HG03135 (cell line): Measurements from ENCODE around the gene ZNF138.
"Not testable (repeated sequence)": the region's sequence is repeated elsewhere in the genome, so short reads cannot be mapped to it uniquely, and the experiment has no call there.

ENCODE experiments used
- ATAC-seq: cut with Tn5 transposase; IDR thresholded peaks from one replicate; pipeline ENCODE4 v1.9.1; 2021; ENCODE audit warnings: mild to moderate bottlenecking, moderate library complexity; ENCODE audit not compliant: unreplicated experiment

The ZNF138 gene

DNA sequence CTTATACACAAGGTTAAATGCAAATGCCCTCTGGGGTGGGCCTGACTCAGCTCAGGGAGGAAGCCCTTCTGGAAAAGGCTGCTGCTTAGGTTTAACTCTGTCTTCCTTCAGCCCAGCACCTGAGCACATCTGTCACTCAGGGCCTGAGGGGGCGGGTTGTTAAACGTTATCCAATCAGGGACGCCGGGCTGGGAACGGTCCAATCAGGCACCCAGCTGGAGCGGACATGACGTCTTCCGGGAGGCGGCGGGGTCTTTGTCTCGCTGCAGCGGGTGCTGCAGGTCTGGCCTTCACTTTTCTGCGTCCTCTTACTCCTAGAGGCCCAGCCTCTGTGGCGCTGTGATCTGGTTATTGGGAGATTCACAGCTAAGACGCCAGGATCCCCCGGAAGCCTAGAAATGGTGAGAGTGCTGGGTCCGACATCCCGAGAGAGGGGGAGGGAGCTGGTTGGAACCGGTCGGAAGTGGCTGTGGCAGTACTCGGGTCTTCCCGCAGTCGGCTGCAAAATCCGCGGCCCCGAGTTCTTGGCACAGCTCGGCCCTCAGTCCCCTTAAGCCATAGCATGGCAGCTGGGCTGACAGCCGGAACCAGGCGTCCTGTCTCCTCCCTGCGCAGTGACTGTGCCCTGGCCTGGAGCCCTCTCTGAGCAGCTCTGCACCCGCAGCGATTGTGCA is at the start of gene ZNF138:
TSS of gene ZNF138 (plus strand) at position 258 of the 674 bp plus-strand sequence. CDS start at position 399, 141 bp downstream.
- peak; percentile 100 for ATAC-seq

DNA sequence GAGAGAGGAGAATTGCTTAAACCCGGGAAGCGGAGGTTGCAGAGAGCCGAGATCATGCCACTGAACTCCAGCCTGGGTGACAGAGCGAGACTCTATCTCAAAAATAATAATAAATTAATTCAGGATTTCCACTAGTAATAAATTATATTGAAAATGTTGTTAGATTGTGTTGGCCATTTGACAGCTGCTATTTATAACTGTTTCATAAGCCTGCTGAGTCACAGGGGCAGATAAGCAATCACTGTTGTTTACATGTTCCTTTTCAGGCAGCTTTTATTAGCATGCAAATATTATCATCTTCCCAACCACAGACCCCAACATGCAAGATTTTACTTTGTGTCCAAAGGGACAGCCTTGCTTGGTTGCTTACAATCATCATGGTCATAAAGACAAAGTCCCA is 49.5 kb upstream of the ZNF138 start:
- ATAC-seq: no peak

DNA sequence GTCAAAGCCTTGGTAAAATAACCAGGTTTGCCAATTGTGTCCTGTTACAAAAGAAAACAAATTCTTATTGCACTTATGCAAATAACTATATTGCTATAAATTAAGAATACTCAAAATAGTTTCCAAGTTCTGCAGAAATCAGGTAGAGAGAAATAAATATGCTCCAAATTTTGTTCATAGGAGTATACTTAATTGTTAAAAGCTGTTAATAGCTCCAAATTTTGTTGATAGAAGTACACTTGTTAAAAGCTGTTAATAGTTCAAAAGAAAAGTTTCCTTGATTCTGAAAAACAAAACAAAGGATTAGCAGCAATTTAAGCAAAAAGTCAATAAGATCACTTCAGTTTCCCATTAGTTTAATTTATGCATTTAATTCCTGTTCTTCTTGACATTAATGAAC is 46.4 kb upstream of the ZNF138 start:
- ATAC-seq: no peak

DNA sequence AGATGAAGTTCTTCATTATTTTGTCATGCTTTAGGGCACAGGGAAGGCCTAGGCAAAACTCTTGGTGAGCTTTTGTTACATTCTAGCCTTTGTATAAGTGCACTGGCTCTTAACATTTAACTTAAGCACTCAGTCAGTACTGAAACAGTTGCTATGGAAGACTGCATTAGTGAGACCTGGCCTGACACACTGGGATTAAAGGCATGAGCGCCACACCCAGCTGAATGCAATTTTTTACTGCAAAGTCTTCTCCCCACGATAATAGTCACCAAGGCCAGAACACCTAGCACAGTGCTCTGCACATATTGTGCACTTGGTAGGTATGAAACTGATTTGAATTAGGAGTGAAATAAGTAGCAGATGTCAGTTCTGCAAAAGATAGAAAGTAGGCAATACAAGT is 41.2 kb upstream of the ZNF138 start:
- ATAC-seq: no peak

DNA sequence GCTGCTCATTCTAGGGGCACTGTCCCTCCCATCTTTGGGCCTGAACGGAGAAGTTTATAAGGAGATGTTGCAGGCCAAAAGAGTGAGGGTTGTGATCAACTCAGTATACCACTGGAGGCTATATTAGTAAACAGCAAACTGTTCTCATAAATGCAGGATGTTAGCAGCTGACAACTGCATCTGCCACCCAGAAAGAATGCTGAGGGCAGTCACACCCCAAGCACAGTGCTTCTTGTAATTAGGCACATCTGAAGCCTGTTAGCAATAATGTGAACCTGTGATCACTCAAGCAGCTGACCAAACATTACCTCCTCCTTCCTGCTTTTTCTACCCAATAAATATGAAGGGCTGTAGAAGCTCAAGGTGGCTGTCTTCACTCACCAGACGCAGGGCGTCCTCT is 38.4 kb upstream of the ZNF138 start:
- no peak for ATAC-seq

DNA sequence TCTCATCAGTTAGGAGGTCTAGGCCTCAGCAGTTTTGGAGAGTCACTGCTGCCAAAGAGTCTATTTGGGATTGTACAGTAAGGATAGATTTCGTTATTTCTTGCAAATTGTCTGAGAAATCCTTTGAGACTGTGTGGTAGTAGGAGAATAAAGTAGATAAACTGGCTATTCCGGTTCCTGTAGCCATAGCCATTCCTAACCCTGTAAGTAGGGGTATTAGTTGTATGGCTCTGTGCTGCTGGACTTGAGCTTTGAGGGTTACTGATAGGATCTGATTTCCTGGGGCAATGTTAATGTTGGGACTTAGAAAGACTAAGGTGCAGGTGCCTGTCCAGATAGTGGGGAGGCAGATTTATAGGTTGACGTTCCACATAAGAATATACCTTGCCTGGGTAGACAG is 36.1 kb upstream of the ZNF138 start:
- no peak for ATAC-seq

DNA sequence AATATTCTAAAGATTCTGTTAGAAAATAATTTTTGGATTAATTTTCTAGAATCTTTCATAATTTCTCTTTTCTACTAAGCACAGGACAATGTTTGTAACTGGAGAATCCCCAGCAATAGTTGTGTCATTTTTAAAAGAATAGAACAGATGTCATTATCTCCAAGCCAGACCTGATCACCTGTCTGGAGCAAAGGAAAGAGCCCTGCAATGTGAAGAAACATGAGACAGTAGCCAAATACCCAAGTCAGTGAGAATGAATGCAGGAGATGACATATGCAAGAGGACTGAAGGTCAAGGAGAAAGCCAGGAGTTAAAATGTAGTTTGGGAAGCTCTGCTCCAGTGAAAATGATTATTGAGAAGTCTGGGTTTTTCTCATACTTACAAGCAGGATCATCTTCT is 25.4 kb upstream of the ZNF138 start:
- ATAC-seq: no peak

DNA sequence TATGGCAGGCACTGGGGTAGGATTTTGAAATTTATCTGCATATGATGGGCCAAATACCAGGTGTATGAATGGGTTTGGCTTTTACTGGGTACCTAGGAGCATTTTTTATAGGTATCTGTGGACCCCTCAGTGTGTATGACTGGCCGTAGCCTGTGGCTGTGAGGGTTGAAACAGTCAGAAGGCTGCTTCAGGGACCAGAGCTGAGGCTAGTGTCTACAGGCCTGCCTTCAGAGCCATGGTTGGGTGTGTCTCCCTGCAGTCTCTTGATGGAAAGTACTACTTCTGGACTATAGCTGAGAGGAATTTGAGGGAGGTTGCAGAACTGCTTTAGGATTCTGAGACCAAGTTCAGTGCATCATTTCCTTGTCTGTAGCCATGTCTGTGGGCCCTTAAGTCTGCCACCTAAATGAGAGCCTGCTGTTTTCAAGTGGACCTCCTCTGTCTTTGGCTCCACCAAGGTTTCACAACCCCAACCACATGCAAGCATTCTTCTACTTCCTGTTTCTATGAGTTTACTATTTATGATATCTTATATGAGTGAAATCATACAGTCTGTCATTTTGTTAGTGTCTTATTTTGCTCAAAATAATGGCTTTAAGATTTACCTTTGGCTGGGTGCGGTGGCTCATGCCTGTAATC is 19.9 kb upstream of the ZNF138 start:
- no peak for ATAC-seq

DNA sequence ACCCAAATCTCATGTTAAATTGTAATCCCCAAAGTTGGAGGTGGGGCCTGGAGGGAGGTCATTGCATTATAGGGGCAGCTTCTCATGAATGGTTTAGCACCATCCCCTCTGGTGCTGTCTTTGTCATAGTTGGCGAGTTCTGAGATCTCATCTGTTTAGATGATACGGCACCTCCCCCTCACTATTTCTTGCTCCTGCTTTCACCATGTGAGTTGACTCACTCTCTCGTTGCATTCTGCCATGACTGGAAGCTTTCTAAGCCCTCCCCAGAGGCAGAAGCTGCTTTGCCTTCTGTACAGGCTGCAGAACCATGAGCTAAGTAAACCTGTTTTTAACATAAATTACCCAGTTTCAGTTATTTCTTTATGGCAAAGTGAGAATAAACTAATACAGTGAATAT is 18.9 kb upstream of the ZNF138 start:
- no peak for ATAC-seq

DNA sequence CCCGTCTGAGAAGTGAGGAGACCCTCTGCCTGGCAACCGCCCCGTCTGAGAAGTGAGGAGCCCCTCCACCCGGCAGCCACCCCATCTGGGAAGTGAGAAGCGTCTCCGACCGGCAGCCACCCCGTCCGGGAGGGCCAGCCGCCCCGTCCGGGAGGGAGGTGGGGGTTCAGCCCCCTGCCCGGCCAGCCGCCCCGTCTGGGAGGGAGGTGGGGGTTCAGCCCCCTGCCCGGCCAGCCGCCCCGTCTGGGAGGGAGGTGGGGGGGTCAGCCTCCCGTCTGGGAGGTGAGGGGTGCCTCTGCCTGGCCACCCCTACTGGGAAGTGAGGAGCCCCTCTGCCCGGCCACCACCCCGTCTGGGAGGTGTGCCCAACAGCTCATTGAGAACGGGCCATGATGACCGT is 9.4 kb upstream of the ZNF138 start:
- not testable (repeated sequence) for ATAC-seq

DNA sequence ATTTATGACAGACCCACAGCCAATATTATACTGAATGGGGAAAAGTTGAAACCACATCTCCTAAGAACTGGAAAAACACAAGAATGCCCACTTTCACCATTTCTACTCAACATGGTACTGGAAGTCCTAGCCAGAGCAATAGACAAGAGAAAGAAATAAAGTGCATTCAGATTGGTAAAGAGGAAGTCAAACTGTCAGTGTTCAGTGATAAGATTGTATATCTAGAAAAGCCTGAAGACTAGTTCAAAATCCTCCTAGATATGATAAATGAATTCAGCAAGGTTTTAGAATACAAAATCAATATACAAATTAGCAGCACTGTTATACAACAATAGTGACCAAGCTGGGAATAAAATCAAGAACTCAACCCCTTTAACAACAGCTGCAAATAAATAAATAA is 6.9 kb upstream of the ZNF138 start:
- no peak for ATAC-seq

DNA sequence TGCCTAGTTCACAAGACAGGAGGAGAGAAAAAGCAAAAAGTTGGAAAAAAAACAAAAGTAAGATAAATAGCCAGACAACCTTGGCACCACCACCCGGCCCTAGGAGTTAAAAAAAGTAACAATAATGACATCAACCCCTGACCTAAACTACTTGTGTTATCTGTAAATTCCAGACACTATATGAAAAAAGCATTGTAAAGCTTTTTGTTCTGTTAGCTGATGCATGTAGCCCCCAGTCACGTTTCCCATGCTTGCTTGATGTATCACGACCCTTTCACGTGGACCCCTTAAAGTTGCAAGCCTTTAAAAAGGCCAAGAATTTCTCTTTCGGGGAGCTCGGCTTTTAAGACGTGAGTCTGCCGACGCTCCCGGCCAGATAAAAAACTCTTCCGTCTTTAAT is 5.0 kb upstream of the ZNF138 start:
- ATAC-seq: not testable (repeated sequence)

DNA sequence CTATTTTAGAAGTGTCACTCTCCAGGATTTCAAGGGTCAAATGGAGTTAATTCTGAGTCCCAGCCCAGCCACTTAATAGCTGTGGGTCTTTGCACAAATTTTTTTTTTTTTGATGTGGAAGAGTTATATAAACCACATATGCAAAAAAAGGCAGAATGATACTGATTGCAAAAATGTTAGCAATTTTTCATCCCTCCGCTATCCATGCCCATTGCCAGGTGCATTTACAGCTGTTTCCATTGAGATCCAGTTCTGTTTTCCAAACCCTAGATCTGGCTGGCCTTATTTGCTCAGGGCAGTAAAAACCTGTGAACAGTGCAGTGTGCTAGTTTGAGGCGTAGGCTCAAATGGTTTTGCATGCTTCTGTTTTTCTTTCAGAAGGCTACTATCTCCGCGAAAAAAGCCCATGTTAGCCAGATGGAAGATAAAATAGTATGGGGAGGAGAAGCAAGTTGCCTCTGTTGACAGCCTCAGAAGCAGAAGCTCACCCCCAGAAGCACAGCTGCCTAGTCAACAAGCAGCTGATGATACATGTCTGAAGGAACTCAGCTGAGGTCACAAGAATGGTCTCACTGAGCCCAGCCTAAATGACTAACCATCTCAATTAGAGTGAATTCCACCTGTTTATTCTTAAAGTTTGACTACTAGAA is 997 bp upstream of the ZNF138 start:
- no peak for ATAC-seq

DNA sequence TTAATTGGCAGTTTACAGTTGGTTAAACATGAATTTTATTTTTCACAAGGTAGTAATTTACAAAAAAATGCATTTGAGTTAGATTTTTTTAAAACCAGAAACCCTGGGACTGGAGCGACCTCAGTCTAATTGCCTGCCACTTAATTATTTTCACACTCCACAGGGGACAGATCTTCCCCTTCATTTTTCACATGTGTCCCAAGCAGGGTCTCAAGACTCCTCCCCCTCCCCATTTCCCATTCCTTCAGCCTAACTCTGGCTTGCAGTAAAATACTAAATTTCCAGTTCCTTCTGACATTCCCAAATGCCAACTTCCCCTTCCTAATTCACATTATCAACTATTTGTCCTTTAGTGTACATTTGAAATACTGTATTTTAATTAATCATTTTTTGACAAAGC is 948 bp downstream of the ZNF138 start:
- no peak for ATAC-seq

DNA sequence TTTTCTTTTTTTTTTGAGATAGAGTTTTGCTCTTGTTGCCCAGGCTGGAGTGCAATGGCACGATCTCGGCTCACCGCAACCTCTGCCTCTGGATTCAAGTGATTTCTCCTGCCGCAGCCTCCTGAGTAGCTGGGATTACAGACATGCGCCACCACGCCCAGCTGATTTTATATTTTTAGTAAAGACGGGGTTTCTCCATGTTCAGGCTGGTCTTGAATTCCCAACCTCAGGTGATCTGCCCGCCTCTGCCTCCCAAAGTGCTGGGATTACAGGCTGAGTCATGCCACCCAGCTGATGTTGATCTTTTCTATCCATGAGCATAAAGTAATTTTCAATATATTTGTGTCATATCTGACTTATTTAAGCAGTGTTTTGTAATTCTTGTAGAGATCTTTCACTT is 4.9 kb downstream of the ZNF138 start:
- not testable (repeated sequence) for ATAC-seq

DNA sequence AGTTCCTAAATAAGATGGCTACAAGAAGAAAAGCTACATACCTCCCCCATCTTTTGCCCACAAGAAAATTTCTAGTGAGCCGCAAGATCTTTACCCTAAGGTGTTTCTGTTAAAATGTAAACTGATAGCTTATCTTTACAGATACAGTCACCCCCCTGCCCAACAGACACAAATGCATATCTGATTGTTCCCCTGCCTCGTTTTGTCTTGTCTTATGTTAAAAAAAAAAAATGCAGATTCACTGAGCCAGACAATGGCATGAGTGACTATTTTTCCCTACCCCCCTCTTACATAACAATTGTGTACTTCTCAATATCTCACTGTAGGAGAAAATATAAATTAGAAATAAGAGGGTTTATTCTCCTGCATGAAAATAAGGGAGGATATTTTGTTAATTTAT is 8.5 kb downstream of the ZNF138 start:
- ATAC-seq: no peak

DNA sequence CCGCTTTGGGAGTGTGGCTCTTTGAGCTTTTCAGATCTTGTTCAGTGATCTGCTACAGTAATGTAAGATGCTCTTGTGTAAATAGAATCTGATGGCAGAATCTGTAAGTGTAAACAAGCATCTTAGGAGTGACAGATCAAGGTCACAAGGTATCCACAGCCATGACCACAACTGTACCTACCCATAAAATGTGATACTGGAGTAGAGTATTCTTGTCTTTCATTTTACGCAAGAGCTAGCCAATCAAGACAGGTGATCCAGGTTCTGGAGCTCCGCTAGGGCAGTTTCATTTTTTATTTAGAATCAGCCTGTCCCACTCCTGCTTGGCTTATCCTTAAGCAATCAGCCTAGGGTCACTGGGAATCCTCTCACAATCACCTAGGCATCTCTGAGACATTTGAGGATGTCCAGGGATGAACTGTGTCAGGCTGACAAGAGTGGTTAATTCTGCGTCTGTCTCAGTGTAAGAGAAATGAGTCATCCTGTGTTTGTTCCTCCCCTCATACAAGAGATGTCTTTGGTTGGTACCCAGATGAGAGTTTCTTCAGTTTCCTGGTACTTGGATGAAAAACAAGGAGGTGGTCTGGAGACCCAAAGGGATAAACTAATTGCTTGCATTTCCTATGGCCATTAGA is 13.6 kb downstream of the ZNF138 start:
- ATAC-seq: no peak

DNA sequence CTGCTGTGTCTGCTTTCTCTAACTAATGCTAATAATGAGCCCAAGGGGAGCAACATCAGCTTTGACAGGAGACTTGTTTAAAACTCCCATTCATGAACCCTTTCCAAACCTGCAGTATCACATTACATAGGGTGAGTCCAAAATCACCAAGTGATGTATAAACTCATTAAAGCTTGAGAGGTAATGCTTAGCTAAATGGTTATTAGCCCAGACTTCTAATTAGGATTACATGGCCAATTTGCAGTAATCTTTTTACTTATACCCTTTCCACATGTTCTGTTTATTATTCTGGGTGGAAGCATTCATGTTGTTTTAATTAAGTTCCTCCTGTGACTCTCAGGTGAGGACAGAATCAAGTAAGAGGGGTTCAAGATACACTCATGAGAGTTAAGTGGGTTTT is 17.5 kb downstream of the ZNF138 start:
- no peak for ATAC-seq

DNA sequence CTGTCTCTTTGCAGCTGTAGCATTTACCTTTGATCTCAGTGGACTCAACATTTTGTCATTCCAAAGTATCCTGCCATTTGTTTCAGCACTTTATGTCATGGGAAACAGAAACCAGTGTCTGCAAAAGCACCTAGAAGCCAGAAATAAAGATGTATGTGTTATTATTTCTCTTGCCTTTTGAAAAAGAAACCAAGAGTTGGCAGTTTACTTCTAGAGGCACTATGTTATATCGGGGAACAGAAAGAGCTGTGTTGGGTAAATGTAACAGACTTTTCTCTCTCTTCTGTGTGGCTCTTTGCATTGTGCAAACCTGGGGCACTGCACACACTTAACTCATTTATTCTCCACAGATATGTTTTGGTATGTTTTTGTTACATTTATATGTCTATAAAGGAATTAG is 36.7 kb downstream of the ZNF138 start:
- no peak for ATAC-seq

DNA sequence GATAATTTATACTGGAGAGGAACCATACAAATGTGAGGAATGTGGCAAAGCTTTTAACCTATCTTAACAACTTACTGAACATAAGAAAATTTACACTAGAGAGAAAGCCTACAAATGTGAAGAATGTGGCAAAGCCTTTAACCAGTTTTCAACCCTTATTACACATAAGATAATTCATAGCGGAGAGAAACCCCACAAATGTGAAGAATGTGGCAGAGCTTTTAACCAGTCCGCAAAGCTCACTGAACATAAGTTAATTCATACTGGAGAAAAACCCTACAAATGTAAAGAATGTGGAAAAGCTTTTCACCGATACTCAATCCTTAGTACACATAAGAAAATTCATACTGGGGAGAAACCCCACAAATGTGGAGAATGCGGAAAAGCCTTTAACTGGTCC is 37.9 kb downstream of the ZNF138 start:
- ATAC-seq: no peak

DNA sequence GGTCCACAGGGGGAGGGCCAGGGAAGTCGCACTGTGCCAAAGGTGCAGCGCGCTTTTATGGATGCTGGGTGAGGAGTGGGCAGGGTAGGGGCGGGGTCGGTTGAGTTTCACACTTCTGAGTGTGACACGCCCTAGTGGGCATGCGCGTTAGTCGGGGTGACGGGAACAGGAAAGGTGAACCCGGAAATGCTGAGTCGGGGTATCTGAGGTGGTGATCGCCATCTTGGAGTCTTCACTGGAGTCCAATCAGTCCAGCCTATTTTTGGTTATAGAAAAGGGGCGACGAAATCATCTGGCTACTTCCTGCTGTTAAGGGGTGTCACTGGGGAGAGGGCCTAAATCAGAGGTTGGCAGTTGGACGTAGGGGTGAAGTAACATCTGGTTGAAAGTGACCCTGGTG is 40.8 kb downstream of the ZNF138 start:
- no peak for ATAC-seq

DNA sequence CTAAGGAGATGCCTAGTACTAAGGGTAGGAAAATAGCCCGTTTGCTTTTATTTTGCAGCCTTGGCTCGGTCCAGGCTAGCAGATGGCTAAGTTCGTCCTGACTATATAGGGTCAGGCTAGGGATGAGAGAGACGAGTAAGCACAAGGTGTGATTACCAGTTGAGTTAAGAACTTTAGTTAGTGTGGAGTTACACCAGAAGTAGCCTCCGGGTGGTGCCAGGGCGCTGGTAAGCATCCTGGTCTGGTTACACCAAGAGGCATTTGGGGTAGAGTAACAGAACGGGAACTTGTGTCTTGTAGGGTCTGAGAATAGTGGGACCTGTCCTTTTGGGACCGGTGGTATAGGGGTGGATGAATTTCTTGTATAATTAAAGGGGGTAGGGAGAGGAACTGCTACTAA is 41.6 kb downstream of the ZNF138 start:
- not testable (repeated sequence) for ATAC-seq
